Panc1 (cell line): ENCODE measurements around the gene USP40. TPM values are rescaled to one million over a fixed set of nuclear protein-coding genes. Genes with fewer than 3 reads are reported as not detected.

Source experiments
- ATAC-seq: fragments of 200-7000 bp; cut with Tn5 transposase; 2 replicates; pipeline ENCODE4 v1.9.1; 2020; ENCODE audit warnings: mild to moderate bottlenecking, moderate library complexity
- BruUV-seq: library from RNA; stranded (reverse); fragments of 400-500 nt; replicated peaks from 2 replicates; lab custom pipeline; 2021; lab: Mats Ljungman, UMichigan
- CTCF ChIA-PET: fragments of 300-600 bp; sonication (Branson Sonifier 250); formaldehyde crosslinking; loops from one replicate; lab custom pipeline; 2022; ENCODE audit warnings: antibody characterized with exemption; lab: Charles Lee
- POLR2A ChIA-PET: fragments of 300-600 bp; sonication (Branson Sonifier 250); formaldehyde crosslinking; loops from one replicate; lab custom pipeline; 2022; ENCODE audit warnings: antibody characterized with exemption; lab: Charles Lee
- DNase-seq: peaks from one replicate; pipeline ENCODE4 v3.0.0-alpha.2; 2010; ENCODE audit warnings: low read depth, low spot score
- H3K27ac ChIP-seq: 2 replicates; pipeline ENCODE4 v1.5.1; 2011; ENCODE audit warnings: mild to moderate bottlenecking, low read length, inconsistent platforms
- H3K27me3 ChIP-seq: fragments of 200-500 bp; sonication (Bioruptor generic); 2 replicates; pipeline ENCODE4 v1.6.0; 2014; ENCODE audit warnings: low read length, inconsistent platforms; ENCODE audit not compliant: control insufficient read depth, insufficient read depth
- H3K36me3 ChIP-seq: fragments of 200-500 bp; sonication (Bioruptor generic); 2 replicates; pipeline ENCODE4 v1.5.1; 2014; ENCODE audit warnings: inconsistent platforms, mild to moderate bottlenecking, low read length, moderate library complexity; ENCODE audit not compliant: control insufficient read depth, insufficient read depth
- H3K4me1 ChIP-seq: 2 replicates; pipeline ENCODE4 v1.5.1; 2011; ENCODE audit warnings: inconsistent platforms, mild to moderate bottlenecking, low read length, moderate library complexity; ENCODE audit not compliant: control insufficient read depth, insufficient read depth
- H3K4me3 ChIP-seq, 2 experiments: 2 replicates each; pipeline ENCODE4 v1.5.1; 2011 to 2012; ENCODE audit warnings: low read depth in 2 of 2, low read length in 2 of 2, mild to moderate bottlenecking in 2 of 2, inconsistent platforms in 1 of 2, moderate library complexity in 1 of 2
- H3K9me3 ChIP-seq: fragments of 200-500 bp; sonication (Bioruptor generic); 2 replicates; pipeline ENCODE4 v1.5.1; 2014; ENCODE audit warnings: low read depth, mild to moderate bottlenecking, inconsistent platforms, low read length, moderate library complexity; ENCODE audit not compliant: control insufficient read depth, insufficient read depth
- CTCF ChIP-seq: fragments of 450-650 bp; IDR thresholded peaks from 2 replicates; pipeline ENCODE4 v1.5.1; 2017; ENCODE audit warnings: mild to moderate bottlenecking
- POLR2AphosphoS5 ChIP-seq: IDR thresholded peaks from 2 replicates; pipeline ENCODE4 v1.6.1; 2012; ENCODE audit warnings: mild to moderate bottlenecking, low read depth, low read length, moderate library complexity
- REST ChIP-seq, 2 experiments: IDR thresholded peaks; 2 replicates each; pipeline ENCODE4 v1.6.1; 2011 to 2012; ENCODE audit warnings: low read depth in 2 of 2, control low read depth in 1 of 2, low read length in 1 of 2, mild to moderate bottlenecking in 1 of 2, moderate library complexity in 1 of 2; ENCODE audit not compliant: insufficient read depth in 1 of 2
- SIN3A ChIP-seq: IDR thresholded peaks from 2 replicates; pipeline ENCODE4 v1.6.1; 2012; ENCODE audit warnings: low read depth, mild to moderate bottlenecking, low read length, moderate library complexity, borderline replicate concordance; ENCODE audit not compliant: insufficient read depth
- TCF7L2 ChIP-seq: IDR thresholded peaks from 2 replicates; pipeline ENCODE4 v1.6.1; 2011; ENCODE audit warnings: mild to moderate bottlenecking, low read depth, low read length, inconsistent platforms
- in situ Hi-C: cut with HindIII; loops from 2 replicates; pipeline ENCODE4 v1.10.0; 2016; ENCODE audit warnings: low sequenced_read_pairs, low pct_unique_long_range_greater_than_20kb
- intact Hi-C: fragments of 100-400 bp; cut with micrococcal nuclease; formaldehyde crosslinking; loops from one replicate; pipeline ENCODE4 v1.10.0; 2022; ENCODE audit not compliant: unreplicated experiment
- total RNA-seq: library from RNA; stranded (reverse); gene quantifications from one replicate; pipeline ENCODE4 v1.2.1, GENCODE V29; 2021; ENCODE audit not compliant: unreplicated experiment

The USP40 gene
- total RNA-seq, 1 experiment from 2014 or later, result 26.6 TPM

GRCh38 chr2:233428438-233428837 is 138.1 kb downstream of the USP40 start:
- H3K9me3 ChIP-seq, result no peaks in the 10 kb centered on the region
- H3K4me3 ChIP-seq, result no peak overlapping the region
- ATAC-seq (no peak), DNase-seq (no peak)
- no TSS peak for BruUV-seq
- H3K4me1 ChIP-seq, result peaks cover 72% of the 10 kb centered on the region
- no peaks in the 10 kb centered on the region for H3K27me3 ChIP-seq
- intact Hi-C loops, result no loop called here
- TF ChIP-seq SIN3A, result no peak
- no peak for TF ChIP-seq TCF7L2
- TF ChIP-seq CTCF, result no peak
- TF ChIP-seq REST (IDR thresholded peaks at IDR 0.05; ENCODE audit: insufficient read depth in 1 of 2, low read depth in 2 of 2, low read length in 1 of 2), result no peak
- no peak for TF ChIP-seq POLR2AphosphoS5
- peak overlapping the region; percentile 80 for H3K27ac ChIP-seq
- POLR2A ChIA-PET, result no interaction called here
- CTCF ChIA-PET, result no interaction called here
- no peaks in the 10 kb centered on the region for H3K36me3 ChIP-seq
- in situ Hi-C loops, result no loop called here

GRCh38 chr2:233428008-233428407 is 138.6 kb downstream of the USP40 start:
- no peak overlapping the region for H3K4me3 ChIP-seq
- TF ChIP-seq POLR2AphosphoS5 (no peak), SIN3A (no peak), CTCF (no peak), REST (IDR thresholded peaks at IDR 0.05; ENCODE audit: insufficient read depth in 1 of 2, low read depth in 2 of 2, low read length in 1 of 2) (no peak), TCF7L2 (no peak)
- no peaks in the 10 kb centered on the region for H3K36me3 ChIP-seq
- no TSS peak for BruUV-seq
- CTCF ChIA-PET, result no interaction called here
- H3K4me1 ChIP-seq, result peaks cover 74% of the 10 kb centered on the region
- ATAC-seq, result no peak
- no peaks in the 10 kb centered on the region for H3K27me3 ChIP-seq
- POLR2A ChIA-PET, result no interaction called here
- no peaks in the 10 kb centered on the region for H3K9me3 ChIP-seq
- in situ Hi-C loops (no loop called here), intact Hi-C loops (no loop called here)
- H3K27ac ChIP-seq, result peak overlapping the region; percentile 80
- no peak for DNase-seq
